A204.1 (cell line): ENCODE measurements around the gene CCDC12.

Source experiments
- FAIRE-seq: peaks from 2 replicates; lab custom pipeline; 2012; peaks lifted over from hg19 to GRCh38; lab: Jason Lieb, UNC

Gene CCDC12

GRCh38 chr3:46955157-46955556 is 21.4 kb downstream of the CCDC12 start:
- no peak for FAIRE-seq

DNA sequence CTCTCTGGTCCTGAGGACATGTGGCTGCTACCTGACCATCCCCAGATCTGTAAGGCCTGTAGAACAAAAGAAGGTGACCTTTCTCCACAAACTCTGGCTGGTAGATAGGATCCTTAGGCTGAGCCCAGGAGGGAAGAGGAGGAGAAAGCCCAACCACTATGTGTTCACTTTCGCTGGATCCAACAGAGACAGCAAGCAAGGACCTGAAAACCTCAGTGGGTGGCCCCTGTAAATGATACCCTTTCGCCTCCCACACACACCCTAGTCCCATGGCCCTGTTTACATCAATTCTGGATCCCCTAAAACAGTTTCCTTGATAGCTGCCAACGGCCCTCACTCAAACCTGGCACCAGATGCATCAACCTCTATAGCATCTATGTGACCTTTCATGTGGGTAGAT is 22.4 kb downstream of the CCDC12 start:
- no peak for FAIRE-seq

DNA sequence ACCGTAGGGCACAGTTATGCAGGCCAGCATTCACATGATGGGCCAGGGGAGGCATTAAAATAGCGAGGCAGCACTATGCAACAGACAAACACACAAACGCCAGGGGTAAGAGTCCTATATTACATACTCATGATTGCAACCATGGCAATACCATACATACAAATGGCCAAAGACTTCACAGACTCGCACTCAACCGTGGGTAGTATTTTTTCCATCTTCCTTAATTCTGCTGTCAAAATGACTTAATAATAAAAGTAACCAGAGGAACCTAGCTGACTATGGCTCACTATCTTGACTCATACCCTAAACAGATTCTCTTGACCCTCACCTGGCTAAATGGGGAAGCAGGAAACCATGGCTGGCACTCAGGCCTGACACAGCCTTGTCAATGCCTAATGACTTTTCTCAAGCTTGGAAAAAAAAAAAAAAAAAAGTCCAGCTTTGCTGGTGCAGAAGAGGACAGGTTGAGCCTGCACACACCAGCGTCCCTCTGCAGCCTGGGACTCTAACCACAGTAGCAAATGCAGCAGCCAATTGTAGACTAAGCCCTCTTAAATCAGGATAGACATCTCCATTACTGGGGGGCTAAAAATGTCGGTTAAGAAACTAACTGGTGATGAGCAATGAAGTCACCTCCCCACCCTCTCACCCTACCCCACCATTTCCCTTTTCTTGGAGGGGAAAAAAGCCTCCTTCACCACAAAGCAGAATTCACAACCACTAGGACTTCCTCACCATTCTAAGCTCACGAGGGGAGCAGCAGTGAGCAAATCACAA is 23.1 kb downstream of the CCDC12 start:
- no peak for FAIRE-seq

GRCh38 chr3:46952813-46953212 is 23.7 kb downstream of the CCDC12 start:
- no peak for FAIRE-seq

DNA sequence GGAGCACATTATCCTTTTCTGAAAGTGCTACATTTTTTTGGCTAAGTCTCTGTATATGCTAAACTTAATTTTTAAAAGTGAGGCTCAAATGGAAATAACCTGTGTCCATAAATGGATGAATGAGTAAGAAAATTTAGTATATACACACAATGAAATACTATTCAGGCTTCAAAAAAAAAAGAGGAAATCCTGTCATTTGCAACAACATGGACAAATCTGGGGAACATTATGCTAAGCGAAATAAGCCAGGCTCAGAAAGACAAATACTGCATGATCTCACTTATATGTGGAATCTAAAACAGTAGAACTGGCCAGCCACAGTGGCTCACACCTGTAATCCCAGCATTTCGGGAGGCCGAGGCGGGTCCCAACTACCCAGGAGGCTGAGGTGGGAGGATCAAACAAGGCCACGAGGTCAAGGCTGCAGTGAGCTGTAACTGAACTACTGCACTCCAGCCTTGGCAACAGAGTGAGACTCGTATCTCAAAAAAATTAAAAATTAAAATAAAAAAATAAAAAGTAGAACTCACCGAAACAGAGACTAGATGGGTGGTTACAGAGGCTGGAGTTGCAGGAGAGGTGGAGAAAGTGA is 25.8 kb downstream of the CCDC12 start:
- FAIRE-seq: no peak

GRCh38 chr3:46950177-46950576 is 26.4 kb downstream of the CCDC12 start:
- no peak for FAIRE-seq

DNA sequence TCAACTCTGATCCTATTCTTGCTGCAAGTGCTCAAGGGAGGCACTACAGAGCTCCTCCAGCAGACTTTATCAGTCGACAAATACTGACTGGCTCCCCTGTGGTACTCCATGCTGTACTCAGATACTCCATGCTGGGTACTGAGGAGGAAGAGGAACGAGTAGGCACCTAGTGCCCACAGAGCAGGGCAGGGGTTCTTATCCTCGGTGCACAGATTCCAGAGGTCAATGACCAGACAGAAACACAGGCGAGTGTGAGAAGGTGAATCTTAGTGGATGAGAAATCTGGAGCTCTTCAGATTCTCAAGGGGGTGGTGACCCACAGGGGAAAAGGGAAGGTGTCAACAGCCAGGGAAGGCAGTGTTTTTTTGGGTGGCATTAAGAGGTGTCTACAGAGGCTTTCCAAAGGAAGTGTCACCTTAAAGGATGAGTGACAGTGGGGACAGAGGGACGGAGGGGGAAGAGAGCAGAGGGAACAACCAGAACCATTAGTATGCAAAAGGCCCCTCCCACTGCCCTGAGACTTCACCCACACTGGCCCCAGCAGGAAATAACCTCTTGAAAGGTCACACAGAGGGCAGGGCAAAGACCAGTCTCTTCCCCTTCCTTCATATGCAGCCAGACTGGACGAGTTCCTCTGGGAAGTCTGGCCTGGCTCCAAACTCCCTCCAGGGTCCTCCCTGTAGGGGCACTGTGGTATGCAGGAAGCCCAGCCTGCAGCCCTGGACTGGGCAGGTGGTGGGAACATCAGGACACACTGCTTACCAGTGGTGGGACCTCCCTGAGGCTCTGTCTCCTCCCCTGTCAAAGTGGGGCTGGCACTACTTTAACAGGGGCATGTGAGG is 27.5 kb downstream of the CCDC12 start:
- no peak for FAIRE-seq

- FAIRE-seq: no peak
Observed at GRCh38 chr3:46947981-46948791, 28.4 kb downstream of the CCDC12 start.

DNA sequence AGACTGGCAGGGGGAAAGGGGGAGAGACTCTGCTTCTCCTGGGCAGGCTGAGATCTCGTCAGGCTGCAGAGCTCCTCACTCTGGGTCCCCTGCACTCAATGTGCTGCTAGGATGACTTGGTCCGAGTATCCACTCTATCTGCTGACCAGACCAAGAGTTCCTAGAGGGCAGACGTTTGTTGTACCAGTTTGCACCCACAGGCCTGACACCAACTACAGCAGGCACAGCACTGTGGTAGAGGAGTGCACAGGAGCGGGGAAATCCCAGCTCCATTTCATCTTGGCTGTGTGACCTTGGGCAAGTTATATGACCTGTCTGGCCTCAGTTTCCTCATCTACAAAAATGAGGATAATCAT is 29.0 kb downstream of the CCDC12 start:
- no peak for FAIRE-seq

DNA sequence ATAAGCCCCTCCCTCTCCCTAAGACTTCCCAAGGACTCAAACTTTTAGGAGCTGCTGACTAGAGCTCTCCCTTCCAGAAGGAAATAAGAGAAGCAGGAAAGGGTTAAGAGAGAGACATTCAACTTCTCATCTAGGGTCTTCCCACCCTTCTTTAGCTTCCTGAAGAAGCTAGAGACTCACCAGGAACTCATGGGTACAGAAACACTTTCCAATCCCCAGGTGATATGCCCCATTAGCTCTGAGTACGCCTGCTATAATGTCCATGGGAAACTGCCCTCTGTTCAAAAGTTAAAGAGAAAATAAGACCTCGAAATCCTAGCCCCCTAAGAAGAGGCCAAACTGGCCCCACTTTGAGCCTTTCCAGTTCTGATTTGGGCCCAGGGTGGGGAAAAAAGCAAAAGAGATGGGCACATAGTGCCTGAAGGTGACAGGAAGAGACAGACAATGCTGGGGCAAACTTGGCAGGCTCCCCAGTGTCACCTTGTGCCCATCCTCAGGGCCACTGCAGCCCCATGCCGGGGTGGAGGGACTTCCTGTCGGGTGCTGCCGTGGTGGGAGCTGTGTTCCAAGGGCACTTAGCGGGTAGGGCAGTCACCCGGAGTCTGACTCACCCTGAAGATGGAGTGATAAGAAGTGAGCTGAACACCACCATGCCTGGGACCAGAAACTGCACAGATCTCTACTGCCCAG is 29.5 kb downstream of the CCDC12 start:
- FAIRE-seq: no peak

- no peak for FAIRE-seq
Observed at GRCh38 chr3:46946416-46946815, 30.1 kb downstream of the CCDC12 start.

- no peak for FAIRE-seq
Observed at GRCh38 chr3:46944191-46944590, 32.4 kb downstream of the CCDC12 start.

- no peak for FAIRE-seq
Observed at GRCh38 chr3:46943237-46944187, 33.0 kb downstream of the CCDC12 start.

DNA sequence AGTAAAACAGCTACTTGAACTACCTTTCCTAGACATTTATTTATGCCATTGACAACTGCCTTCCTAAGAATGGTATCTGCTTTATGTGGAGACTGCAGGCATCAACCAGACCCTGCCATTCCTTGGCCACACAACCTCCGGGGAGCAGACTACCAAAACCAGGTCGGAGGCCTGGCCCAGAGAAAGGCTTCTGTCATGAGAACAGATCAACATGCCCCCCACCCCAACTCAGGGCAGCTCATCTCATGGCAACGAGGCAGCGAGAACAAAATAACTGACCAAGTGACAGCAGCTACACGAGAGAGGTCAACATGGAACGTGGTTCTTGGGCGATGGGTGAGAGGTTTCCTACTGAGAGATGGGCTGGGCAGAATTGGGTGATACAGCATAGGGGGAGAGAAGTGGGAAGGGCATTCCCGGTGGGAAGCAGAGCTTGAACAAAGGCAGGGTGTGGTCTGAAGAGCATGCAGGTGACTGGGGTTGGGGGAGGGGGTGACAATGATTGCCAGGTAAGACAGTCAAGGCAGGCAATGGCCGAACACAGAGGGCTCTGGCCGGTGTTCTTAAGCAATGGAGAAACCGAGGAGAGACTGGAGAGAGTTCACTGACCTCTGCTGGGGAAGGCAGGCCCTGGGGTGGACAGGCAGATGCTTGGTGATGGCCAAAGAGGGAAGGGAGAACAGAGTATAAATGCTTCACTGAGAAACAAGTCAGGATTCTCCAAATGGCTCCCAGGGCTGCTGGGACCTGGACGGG is 33.9 kb downstream of the CCDC12 start:
- no peak for FAIRE-seq

DNA sequence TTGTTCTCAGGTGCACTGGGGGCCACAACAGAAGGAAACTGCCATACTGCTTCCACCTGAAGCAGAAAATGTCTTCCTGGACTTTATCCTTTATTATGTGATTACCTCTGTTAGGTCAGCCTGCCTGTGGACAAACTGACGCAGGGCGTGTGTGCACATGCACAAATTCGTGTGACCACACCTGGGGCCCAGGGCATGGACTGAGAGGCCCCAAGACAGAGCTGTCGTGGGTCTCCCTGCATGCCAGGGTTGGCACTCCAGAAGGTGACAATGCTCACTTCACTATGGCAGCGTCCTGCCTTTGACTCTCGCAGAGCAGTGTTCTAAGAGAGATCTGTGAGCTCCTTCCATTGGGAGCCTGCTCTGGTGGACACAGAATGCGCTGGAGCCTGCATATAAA is 34.5 kb downstream of the CCDC12 start:
- no peak for FAIRE-seq

DNA sequence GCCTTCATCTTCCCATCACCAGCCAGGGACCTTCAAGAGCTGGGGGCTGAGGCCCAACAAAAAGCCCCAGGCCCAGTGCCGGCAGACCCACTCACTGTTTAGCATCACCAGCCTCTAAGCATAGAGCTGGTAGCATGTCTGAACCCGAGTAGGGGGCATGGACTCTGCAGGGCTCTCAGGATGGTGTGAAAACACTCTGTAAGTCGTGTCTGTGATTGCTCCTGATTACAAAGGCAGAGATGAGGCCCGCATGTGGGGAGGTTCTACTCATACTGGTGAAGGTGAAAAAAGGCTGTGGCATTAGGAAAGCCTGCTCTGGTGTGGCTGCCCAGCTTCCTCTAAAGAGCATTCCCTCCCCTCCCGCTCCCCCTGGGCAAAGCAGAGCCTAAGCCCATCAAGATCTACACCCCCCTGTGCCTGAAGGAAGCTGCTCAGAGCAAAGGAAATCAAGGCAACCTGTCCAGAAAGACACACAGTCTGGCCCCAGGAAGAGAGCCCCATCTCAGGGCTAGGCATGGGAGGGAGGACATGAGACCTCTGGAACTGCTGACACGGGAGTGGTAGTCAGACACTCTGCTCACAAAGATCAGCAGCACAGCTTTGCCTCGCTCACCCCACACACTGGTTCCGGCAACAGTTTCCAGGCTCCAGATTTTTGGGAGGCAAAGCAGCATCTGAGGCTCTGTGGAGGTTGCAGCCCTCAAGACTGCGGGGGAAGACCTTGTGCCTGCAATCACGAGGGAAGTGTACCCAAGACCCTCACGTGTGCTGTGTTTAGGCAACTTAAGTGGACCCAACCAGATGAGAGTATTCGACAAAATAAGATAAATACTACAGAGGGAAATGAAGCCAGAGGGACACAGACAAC is 36.7 kb downstream of the CCDC12 start:
- no peak for FAIRE-seq

- FAIRE-seq: no peak
Observed at GRCh38 chr3:46938118-46938517, 38.4 kb downstream of the CCDC12 start.

GRCh38 chr3:46936733-46937250 is 39.8 kb downstream of the CCDC12 start:
- FAIRE-seq: no peak
